GM12892 (cell line): Measurements from ENCODE around the gene AOAH.

Source experiments
- POLR2A ChIP-seq: IDR thresholded peaks from 2 replicates; pipeline ENCODE4 v1.6.1; 2011; ENCODE audit warnings: low read depth, low read length, control low read depth
- POLR2AphosphoS5 ChIP-seq: IDR thresholded peaks from 2 replicates; pipeline ENCODE4 v1.6.1; 2011; ENCODE audit warnings: low read depth, low read length, control low read depth
- TAF1 ChIP-seq: IDR thresholded peaks from 2 replicates; pipeline ENCODE4 v1.6.1; 2011; ENCODE audit warnings: low read depth, mild to moderate bottlenecking, control low read depth, low read length, borderline replicate concordance

DNA sequence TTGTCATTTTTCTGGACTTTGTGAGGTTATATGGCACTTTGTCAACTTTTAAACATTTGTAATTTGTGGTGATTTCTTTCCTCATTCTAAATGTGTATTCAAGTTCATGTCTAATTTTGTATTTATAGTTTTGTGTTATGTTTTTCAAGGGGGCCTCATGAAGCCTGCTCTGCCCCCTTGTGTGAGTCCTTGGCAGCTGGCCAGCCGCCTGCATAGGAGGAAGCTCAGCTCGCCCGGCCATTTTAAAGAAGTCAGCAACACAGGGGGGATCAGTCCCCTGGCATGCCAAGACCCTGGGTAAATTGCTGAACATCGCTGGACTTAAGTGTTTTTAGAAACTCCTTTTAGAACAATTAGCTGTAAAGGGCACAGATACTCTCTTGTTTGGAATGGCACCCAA, 211.7 kb downstream of the AOAH start:
- no peak for TF ChIP-seq POLR2AphosphoS5
- TF ChIP-seq TAF1 = no peak
- TF ChIP-seq POLR2A = no peak
